Measurements from ENCODE around the gene FES.

The FES gene

DNA sequence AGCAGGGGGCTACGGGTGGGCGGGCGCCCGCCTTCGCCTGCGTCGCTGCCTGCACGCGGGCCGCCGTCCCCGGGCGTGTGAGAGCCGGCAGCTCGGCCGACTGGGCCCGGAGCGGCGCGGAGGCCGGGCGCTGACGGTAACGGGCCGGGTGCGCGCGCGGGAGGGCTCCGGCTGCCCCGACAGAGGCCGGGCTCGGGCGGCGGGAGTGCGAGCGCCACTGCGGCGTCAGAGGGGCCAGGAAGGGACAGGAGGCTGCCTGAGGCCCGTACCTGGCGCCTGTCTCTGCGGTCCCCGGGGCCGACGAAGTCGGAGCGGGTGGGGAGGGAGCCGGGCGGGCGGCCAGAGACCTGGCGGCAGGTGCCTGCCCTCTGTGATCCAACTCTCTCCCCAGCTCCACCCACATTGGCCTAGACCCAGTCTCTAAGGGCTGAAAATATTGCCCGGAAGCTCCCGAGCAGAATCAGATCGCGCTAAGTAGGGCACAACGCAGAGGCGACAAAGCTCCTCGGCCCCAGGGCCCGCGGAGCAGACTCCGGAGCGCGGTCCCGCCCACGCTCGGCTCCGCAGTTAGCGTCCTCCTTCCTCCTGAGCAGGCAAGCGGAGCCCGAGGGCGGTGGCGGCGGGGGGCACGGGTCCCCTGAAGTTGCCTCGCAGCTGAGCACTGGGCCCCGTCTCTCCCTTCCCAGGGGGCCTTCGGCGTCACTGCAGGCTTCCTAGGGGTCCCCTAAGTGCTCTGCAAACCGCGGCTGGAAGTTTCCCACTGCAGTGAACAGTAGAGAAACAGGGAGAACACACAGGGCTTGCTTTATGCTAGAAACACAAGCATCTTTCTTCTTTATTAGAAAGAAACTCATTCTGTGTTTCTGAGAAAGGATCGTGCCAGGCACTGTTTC is 18.8 kb downstream of the FES start, which contains the start of gene MAN2A2:
Gene MAN2A2, plus strand, starts transcription at position 463 of the 893 bp plus-strand sequence. CDS start 906 bp downstream, outside the sequence.
- peak within 1 kb of the TSS; percentile 81 for H3K4me3 ChIP-seq (ENCODE audit: low read depth, low read length)
- TF ChIP-seq CTCF (IDR thresholded peaks at IDR 0.05; ENCODE audit: low read depth, low read length) (no peak), MYC (IDR thresholded peaks at IDR 0.05; ENCODE audit: low read depth, low read length) (peak; percentile 64), POLR2A (IDR thresholded peaks at IDR 0.05; ENCODE audit: extremely low read depth, insufficient read length) (peak; percentile 67)
- TF ChIP-seq, protein P1, sequence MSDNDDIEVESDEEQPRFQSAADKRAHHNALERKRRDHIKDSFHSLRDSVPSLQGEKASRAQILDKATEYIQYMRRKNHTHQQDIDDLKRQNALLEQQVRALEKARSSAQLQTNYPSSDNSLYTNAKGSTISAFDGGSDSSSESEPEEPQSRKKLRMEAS (IDR thresholded peaks at IDR 0.05; ENCODE audit: low read depth, low read length) = peak; percentile 50
- DNase-seq (ENCODE audit: low read depth) = peak; percentile 92

DNA sequence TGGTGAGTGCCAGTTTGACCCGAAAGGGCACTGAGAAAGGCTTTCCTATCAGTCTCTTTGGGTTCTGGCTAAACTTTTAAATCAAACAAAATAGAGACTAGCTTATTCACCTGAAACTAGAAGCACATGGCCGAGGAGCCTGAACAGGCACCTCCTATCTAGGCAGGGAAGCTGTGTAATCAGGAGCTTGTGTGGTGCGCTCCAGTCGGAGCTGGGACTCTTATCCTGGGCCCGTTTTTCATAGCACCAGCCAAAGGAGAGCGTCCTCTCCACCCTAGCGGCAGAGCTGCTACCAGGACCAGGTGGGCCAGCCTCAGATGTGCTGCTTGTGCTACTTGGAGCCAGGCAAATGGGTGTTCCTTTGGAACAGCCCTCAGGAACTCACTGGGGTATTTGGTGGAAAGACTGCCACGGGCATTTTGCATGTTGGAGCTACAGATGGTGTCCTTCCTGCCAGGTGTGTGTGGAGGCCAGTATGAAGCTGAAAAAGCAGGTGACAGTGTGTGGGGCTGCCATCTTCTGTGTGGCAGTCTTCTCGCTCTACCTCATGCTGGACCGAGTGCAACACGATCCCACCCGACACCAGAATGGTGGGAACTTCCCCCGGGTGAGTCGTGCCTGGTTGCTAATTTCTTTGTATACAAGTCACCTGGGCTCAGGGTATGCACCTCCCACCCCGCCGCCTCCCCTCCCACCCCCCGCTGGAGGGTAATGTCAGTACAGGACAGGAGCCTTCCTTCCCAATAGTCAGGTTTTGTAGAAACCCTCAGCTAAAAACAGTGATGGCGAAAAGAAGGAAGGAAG is 19.6 kb downstream of the FES start:
- peak overlapping the region; percentile 81 for H3K4me3 ChIP-seq (ENCODE audit: low read depth, low read length)
- TF ChIP-seq MYC (IDR thresholded peaks at IDR 0.05; ENCODE audit: low read depth, low read length) = no peak
- TF ChIP-seq POLR2A (IDR thresholded peaks at IDR 0.05; ENCODE audit: extremely low read depth, insufficient read length) = no peak
- TF ChIP-seq, protein P1 (IDR thresholded peaks at IDR 0.05; ENCODE audit: low read depth, low read length) = no peak; the same call in 1 of the 2 replicates
- no peak for TF ChIP-seq CTCF (IDR thresholded peaks at IDR 0.05; ENCODE audit: low read depth, low read length)
- DNase-seq (ENCODE audit: low read depth) = peak; percentile 40

DNA sequence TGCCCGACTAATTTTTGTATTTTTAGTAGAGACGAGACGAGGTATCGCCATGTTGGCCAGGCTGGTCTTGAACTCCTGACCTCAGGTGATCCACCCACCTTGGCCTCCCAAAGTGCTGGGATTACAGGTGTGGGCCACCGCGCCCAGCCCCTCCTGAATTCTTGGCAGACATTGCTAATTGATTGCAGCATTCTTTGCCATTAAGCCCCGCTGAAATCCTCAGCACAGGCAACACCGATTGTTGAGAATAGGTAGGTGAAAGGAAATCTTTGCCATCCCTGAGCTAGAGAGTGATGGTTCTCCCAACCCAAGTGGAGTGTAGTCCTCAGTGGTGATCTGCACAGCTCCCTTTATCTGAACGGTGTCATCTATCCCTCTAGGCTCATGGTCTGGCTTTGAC is 20.4 kb downstream of the FES start:
- H3K4me3 ChIP-seq (ENCODE audit: low read depth, low read length) = no peak overlapping the region
- no peak for DNase-seq (ENCODE audit: low read depth)
- TF ChIP-seq, protein P1 (IDR thresholded peaks at IDR 0.05; ENCODE audit: low read depth, low read length) = no peak
- TF ChIP-seq MYC (IDR thresholded peaks at IDR 0.05; ENCODE audit: low read depth, low read length) (no peak), CTCF (IDR thresholded peaks at IDR 0.05; ENCODE audit: low read depth, low read length) (no peak), POLR2A (IDR thresholded peaks at IDR 0.05; ENCODE audit: extremely low read depth, insufficient read length) (no peak)

- TF ChIP-seq MYC (IDR thresholded peaks at IDR 0.05; ENCODE audit: low read depth, low read length) (no peak), CTCF (IDR thresholded peaks at IDR 0.05; ENCODE audit: low read depth, low read length) (no peak), POLR2A (IDR thresholded peaks at IDR 0.05; ENCODE audit: extremely low read depth, insufficient read length) (no peak)
- TF ChIP-seq, protein P1 (IDR thresholded peaks at IDR 0.05; ENCODE audit: low read depth, low read length) = no peak
- no peak for DNase-seq (ENCODE audit: low read depth)
- no peak overlapping the region for H3K4me3 ChIP-seq (ENCODE audit: low read depth, low read length)
Observed at GRCh38 chr15:90905306-90906180, 21.2 kb downstream of the FES start.

Measured in NB4 (cell line).